ENCODE results near the gene NXPH2. TPM values are rescaled to one million over a fixed set of nuclear protein-coding genes. Genes with fewer than 3 reads are reported as not detected.

NXPH2 gene
- total RNA-seq, 1 experiment from 2014 or later = 1.8 TPM

DNA sequence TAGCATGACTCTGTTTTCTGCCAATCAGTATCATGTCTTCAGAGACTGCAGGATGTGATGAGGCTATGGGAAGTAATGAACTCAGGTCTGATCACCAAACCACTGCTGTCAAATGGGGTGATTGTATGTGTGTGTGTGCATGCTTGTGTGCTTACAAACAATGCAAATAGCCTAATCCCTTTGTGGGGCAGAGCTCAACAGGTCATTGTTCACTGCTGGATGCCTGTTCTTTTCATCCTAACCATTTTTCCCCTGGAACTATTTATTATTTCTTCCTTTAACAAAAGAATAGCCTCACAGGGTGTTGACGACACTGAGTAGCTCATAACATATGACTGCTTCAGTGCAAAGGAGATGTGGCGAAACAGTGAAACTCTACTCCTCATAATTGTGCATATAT is 55.9 kb downstream of the NXPH2 start:
- no peak overlapping the region for H3K23ac ChIP-seq (ENCODE audit: insufficient read length, low read depth, low read length)
- no peaks in the 10 kb centered on the region for H3K79me1 ChIP-seq (ENCODE audit: insufficient read depth, low read depth, low read length, poor library complexity, severe bottlenecking)
- H3K4me3 Mint-ChIP-seq = no peak overlapping the region
- TF ChIP-seq, protein P1, sequence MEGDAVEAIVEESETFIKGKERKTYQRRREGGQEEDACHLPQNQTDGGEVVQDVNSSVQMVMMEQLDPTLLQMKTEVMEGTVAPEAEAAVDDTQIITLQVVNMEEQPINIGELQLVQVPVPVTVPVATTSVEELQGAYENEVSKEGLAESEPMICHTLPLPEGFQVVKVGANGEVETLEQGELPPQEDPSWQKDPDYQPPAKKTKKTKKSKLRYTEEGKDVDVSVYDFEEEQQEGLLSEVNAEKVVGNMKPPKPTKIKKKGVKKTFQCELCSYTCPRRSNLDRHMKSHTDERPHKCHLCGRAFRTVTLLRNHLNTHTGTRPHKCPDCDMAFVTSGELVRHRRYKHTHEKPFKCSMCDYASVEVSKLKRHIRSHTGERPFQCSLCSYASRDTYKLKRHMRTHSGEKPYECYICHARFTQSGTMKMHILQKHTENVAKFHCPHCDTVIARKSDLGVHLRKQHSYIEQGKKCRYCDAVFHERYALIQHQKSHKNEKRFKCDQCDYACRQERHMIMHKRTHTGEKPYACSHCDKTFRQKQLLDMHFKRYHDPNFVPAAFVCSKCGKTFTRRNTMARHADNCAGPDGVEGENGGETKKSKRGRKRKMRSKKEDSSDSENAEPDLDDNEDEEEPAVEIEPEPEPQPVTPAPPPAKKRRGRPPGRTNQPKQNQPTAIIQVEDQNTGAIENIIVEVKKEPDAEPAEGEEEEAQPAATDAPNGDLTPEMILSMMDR (conservative IDR thresholded peaks at IDR 0.05) = no peak
- H2BK5ac ChIP-seq (ENCODE audit: insufficient read length, low read length) = no peak overlapping the region
- H3K9me3 Mint-ChIP-seq = no peaks in the 10 kb centered on the region
- no peak for DNase-seq
- H3K56ac ChIP-seq (ENCODE audit: insufficient read length, low read depth, low read length) = no peak overlapping the region
- H3K4ac ChIP-seq (ENCODE audit: low read depth, low read length) = no peak overlapping the region
- H3K27ac ChIP-seq (ENCODE audit: insufficient read length, low read depth, low read length) = no peak overlapping the region
- no peak overlapping the region for H4K91ac ChIP-seq (ENCODE audit: insufficient read length, low read depth, low read length)
- H3K18ac ChIP-seq (ENCODE audit: insufficient read length, low read depth, low read length) = no peak overlapping the region
- no peak overlapping the region for H2AFZ ChIP-seq (ENCODE audit: low read length)
- no peak overlapping the region for H3T11ph ChIP-seq (ENCODE audit: low read length)
- H3K9me3 ChIP-seq (ENCODE audit: control insufficient read depth, low read depth, low read length) = no peaks in the 10 kb centered on the region
- no peaks in the 10 kb centered on the region for H3K27me3 ChIP-seq (ENCODE audit: insufficient read depth, low read length)
- no peaks in the 10 kb centered on the region for H3K27me3 Mint-ChIP-seq (ENCODE audit: low read depth)
- H4K8ac ChIP-seq (replicated peaks; ENCODE audit: insufficient read length, low read depth, low read length) = no peak overlapping the region
- H3K9ac ChIP-seq (ENCODE audit: extremely low read depth, insufficient read length, low read length) = no peak overlapping the region
- no peak overlapping the region for H2BK20ac ChIP-seq (ENCODE audit: low read depth, low read length, poor library complexity, severe bottlenecking)
- H4K5ac ChIP-seq (ENCODE audit: insufficient read length, low read depth, low read length) = no peak overlapping the region
- no peak overlapping the region for H3K14ac ChIP-seq (ENCODE audit: insufficient read depth, low read length)
- H3K23me2 ChIP-seq (ENCODE audit: insufficient read length, low read depth, low read length, poor library complexity, severe bottlenecking) = no peaks in the 10 kb centered on the region
- peaks cover 23 to 44% of the 10 kb centered on the region in 2 experiments for H3K4me1 Mint-ChIP-seq
- WGBS (ENCODE audit: extremely low coverage, insufficient read length, low lambda C conversion rate) = no CpG with 5 or more reads among the region's 2 CpGs
- no peak overlapping the region for H2BK12ac ChIP-seq (ENCODE audit: insufficient read length, low read depth, low read length)
- no peak overlapping the region for H3K4me2 ChIP-seq (ENCODE audit: insufficient read depth, insufficient read length, low read length)
- H3K36me3 Mint-ChIP-seq (ENCODE audit: insufficient read depth in 1 of 3, low read depth in 3 of 3) = peaks cover 0 to 5% (median 0%) of the 10 kb centered on the region in 3 experiments; a peak in 1 of 7 replicates
- H3K79me2 ChIP-seq (ENCODE audit: insufficient read depth, low read length) = no peaks in the 10 kb centered on the region
- H2BK120ac ChIP-seq (ENCODE audit: low read depth, low read length, poor library complexity, severe bottlenecking) = no peak overlapping the region
- no peak overlapping the region for H3K27ac Mint-ChIP-seq
- H2AK5ac ChIP-seq (ENCODE audit: insufficient read length, low read length) = no peak overlapping the region
- H2BK15ac ChIP-seq (ENCODE audit: low read depth, low read length) = no peak overlapping the region
- no peaks in the 10 kb centered on the region for H4K20me1 ChIP-seq (ENCODE audit: control insufficient read depth, insufficient read depth, insufficient read length)
- H3K4me1 ChIP-seq (ENCODE audit: insufficient read depth, low read length) = 0 out of 2 replicates have a peak, but pooled peaks cover 2% of the 10 kb centered on the region
